ENCODE results near the gene ADAM12.

ADAM12 gene

GRCh38 chr10:126332576-126332975 is 55.7 kb downstream of the ADAM12 start:
- DNase-seq (ENCODE audit: low spot score): no peak
- TF ChIP-seq, protein P1, sequence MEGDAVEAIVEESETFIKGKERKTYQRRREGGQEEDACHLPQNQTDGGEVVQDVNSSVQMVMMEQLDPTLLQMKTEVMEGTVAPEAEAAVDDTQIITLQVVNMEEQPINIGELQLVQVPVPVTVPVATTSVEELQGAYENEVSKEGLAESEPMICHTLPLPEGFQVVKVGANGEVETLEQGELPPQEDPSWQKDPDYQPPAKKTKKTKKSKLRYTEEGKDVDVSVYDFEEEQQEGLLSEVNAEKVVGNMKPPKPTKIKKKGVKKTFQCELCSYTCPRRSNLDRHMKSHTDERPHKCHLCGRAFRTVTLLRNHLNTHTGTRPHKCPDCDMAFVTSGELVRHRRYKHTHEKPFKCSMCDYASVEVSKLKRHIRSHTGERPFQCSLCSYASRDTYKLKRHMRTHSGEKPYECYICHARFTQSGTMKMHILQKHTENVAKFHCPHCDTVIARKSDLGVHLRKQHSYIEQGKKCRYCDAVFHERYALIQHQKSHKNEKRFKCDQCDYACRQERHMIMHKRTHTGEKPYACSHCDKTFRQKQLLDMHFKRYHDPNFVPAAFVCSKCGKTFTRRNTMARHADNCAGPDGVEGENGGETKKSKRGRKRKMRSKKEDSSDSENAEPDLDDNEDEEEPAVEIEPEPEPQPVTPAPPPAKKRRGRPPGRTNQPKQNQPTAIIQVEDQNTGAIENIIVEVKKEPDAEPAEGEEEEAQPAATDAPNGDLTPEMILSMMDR (IDR thresholded peaks at IDR 0.05; ENCODE audit: extremely low read depth, missing control alignments): no peak

- TF ChIP-seq, protein P1 (IDR thresholded peaks at IDR 0.05; ENCODE audit: extremely low read depth, missing control alignments): no peak
- no peak for DNase-seq (ENCODE audit: low spot score)
These were observed 57.2 kb downstream of the ADAM12 start for GRCh38 chr10:126331101-126331500.

DNA sequence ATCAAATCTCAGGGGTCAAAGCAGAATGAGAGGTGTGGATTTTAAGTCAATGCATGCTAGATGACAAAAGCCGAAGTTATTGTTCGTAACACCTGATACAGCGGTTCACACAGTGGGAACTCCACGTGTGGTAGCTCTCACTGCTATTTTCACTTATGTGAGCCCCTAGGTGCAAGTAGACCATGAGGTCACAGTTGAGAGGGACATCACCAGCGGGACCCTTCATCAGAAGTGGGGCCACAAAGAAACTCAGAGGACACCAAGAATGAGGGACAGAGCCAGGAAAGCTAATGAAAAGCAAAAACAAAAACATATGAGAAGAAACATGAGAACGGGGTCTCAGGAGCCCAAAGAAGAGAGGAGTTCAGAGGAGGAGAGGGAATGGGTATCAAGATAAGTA is 63.5 kb downstream of the ADAM12 start:
- DNase-seq (ENCODE audit: low spot score): no peak
- TF ChIP-seq, protein P1 (IDR thresholded peaks at IDR 0.05; ENCODE audit: extremely low read depth, missing control alignments): no peak

- TF ChIP-seq, protein P1 (IDR thresholded peaks at IDR 0.05; ENCODE audit: extremely low read depth, missing control alignments): no peak
- no peak for DNase-seq (ENCODE audit: low spot score)
These were observed 66.8 kb downstream of the ADAM12 start for GRCh38 chr10:126321440-126321839.

GRCh38 chr10:126317751-126318150 is 70.5 kb downstream of the ADAM12 start:
- TF ChIP-seq, protein P1 (IDR thresholded peaks at IDR 0.05; ENCODE audit: extremely low read depth, missing control alignments): no peak
- no peak for DNase-seq (ENCODE audit: low spot score)

DNA sequence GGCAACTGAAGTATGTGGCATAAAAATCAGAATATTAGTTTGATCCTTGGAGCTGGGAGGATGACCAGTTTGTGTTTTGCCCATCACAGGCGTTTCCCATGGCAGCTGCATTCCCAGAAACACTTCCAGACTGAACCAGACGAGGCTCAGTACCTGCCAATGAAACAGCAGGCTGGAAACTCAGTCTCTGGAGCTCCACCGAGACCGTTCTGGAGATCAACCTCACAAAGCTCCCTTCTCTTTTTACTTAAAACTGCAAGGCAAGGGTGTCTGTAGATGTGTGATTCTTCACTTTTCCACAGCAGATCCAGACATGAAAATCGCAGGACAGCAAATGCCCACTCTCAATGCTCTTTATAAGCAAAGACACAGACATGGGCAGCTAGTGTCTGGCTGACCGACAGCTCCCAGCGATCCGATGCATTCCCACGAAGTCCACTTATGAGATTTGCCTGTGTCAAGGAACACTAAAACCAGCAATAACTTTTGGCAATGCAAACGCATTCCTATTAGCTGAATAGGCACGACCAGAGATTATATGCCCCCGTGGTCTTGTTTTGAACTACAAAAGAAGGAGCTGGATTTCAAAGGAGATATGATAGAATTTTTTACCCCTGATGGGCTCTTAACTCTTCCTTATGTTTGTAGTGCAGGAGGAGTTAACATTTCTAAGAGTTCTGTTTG is 72.6 kb downstream of the ADAM12 start:
- TF ChIP-seq, protein P1 (IDR thresholded peaks at IDR 0.05; ENCODE audit: extremely low read depth, missing control alignments): no peak
- DNase-seq (ENCODE audit: low spot score): no peak

- DNase-seq (ENCODE audit: low spot score): no peak
- TF ChIP-seq, protein P1 (IDR thresholded peaks at IDR 0.05; ENCODE audit: extremely low read depth, missing control alignments): no peak
These were observed 73.3 kb downstream of the ADAM12 start for GRCh38 chr10:126314863-126315493.
